Esophagus squamous epithelium (tissue), 4 donors: ENCODE measurements around the gene THNSL1.

Experiments used
- CTCF ChIP-seq, 6 experiments: fragments of 450-650 bp in 4 of 6; fragments of 200-600 bp in 2 of 6; sonication (generic) in 2 of 6; IDR thresholded peaks; one replicate each; pipeline ENCODE4 v1.5.1; 2016 to 2019; ENCODE audit warnings: antibody characterized with exemption in 6 of 6, mild to moderate bottlenecking in 4 of 6, moderate library complexity in 4 of 6
- POLR2A ChIP-seq, 4 donors: fragments of 450-650 bp; IDR thresholded peaks; one replicate each; pipeline ENCODE4 v1.6.1; 2017; ENCODE audit warnings: antibody characterized with exemption in 4 of 4, mild to moderate bottlenecking in 4 of 4, moderate library complexity in 3 of 4

GRCh38 chr10:24969841-24970281 is 46.6 kb upstream of the THNSL1 start:
- no peak for TF ChIP-seq CTCF (IDR thresholded peaks at IDR 0.05)
- TF ChIP-seq POLR2A (IDR thresholded peaks at IDR 0.05), result no peak
